ENCODE measurements around the gene UBAC2.

UBAC2 gene

GRCh38 chr13:99360696-99361095 is 160.0 kb downstream of the UBAC2 start:
- no peak for DNase-seq (ENCODE audit: low spot score)

GRCh38 chr13:99361197-99361596 is 160.5 kb downstream of the UBAC2 start:
- no peak for DNase-seq (ENCODE audit: low spot score)

- no peak for DNase-seq (ENCODE audit: low spot score)
Observed at GRCh38 chr13:99362362-99362761, 161.7 kb downstream of the UBAC2 start.

GRCh38 chr13:99363391-99363790 is 162.7 kb downstream of the UBAC2 start:
- no peak for DNase-seq (ENCODE audit: low spot score)

GRCh38 chr13:99363949-99364348 is 163.3 kb downstream of the UBAC2 start:
- DNase-seq (ENCODE audit: low spot score) = no peak

GRCh38 chr13:99366075-99366987 is 165.7 kb downstream of the UBAC2 start:
- no peak for DNase-seq (ENCODE audit: low spot score)

GRCh38 chr13:99367106-99367616 is 166.5 kb downstream of the UBAC2 start:
- no peak for DNase-seq (ENCODE audit: low spot score)

- DNase-seq (ENCODE audit: low spot score) = no peak
Observed at GRCh38 chr13:99367663-99368448, 167.2 kb downstream of the UBAC2 start.

- no peak for DNase-seq (ENCODE audit: low spot score)
Observed at GRCh38 chr13:99370481-99371275, 170.0 kb downstream of the UBAC2 start.

- DNase-seq (ENCODE audit: low spot score) = no peak
Observed at GRCh38 chr13:99371956-99372355, 171.3 kb downstream of the UBAC2 start.

GRCh38 chr13:99373436-99373835 is 172.8 kb downstream of the UBAC2 start:
- DNase-seq (ENCODE audit: low spot score) = no peak

GRCh38 chr13:99374169-99374991 is 173.7 kb downstream of the UBAC2 start:
- no peak for DNase-seq (ENCODE audit: low spot score)

GRCh38 chr13:99374994-99375737 is 174.5 kb downstream of the UBAC2 start:
- no peak for DNase-seq (ENCODE audit: low spot score)

- no peak for DNase-seq (ENCODE audit: low spot score)
Observed at GRCh38 chr13:99375738-99376080, 175.1 kb downstream of the UBAC2 start.

- DNase-seq (ENCODE audit: low spot score) = no peak
Observed at GRCh38 chr13:99376132-99376531, 175.5 kb downstream of the UBAC2 start.

- no peak for DNase-seq (ENCODE audit: low spot score)
Observed at GRCh38 chr13:99376924-99377323, 176.3 kb downstream of the UBAC2 start.

- no peak for DNase-seq (ENCODE audit: low spot score)
Observed at GRCh38 chr13:99377641-99378040, 177.0 kb downstream of the UBAC2 start.

- DNase-seq (ENCODE audit: low spot score) = no peak
Observed at GRCh38 chr13:99378985-99379733, 178.5 kb downstream of the UBAC2 start.

- no peak for DNase-seq (ENCODE audit: low spot score)
Observed at GRCh38 chr13:99379856-99380801, 179.5 kb downstream of the UBAC2 start.
